Stimulated activated CD8-positive, alpha-beta memory T cell treated with anti-CD3 and anti-CD28 coated beads, Interleukin-15, amount 100 ng/mL, for 24 hours (primary cell): Measurements from ENCODE around the gene PRICKLE2.
"Not testable (repeated sequence)": the region's sequence is repeated elsewhere in the genome, so short reads cannot be mapped to it uniquely, and the experiment has no call there.

Source experiments
- DNase-seq: peaks from one replicate; pipeline ENCODE4 v3.0.0-alpha.2; 2020; ENCODE audit warnings: low read depth

The PRICKLE2 gene

DNA sequence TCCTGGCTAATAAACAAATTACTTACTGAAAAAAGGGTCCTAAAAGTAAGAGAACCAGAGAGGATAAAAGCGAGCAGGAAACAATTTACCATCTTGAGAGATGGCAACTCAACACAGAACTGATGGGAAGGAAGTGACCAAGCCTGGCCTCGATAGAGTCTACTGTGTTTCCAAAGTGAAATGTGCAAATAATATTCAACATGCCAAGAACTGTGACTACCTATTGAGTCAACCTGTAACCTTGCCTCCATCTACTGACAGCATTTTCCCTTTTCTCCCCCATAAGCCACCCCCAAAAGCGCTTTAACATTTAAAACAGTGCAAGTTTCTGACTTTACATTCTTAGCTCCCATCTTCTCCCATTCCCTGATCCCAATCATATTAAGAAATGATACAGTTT, 126.6 kb downstream of the PRICKLE2 start:
- no peak for DNase-seq

DNA sequence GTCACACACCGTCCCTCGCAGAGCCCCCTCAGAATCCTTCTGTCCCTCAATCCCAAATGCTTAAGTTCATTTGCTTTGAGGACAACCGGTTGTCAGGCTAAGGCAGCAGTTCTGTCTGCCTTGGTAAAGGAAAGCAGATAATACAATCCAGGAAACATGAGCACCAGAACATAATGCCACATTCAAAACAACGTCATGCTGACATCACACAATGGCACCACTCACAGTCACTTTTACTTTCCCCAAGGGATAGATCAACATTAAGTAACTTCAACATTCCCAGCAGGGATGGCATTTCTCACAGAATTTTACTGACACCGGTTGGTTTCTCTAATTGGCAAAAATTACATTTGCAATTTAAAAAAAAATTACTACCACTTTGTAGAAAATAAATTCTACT, 127.3 kb downstream of the PRICKLE2 start:
- no peak for DNase-seq

DNA sequence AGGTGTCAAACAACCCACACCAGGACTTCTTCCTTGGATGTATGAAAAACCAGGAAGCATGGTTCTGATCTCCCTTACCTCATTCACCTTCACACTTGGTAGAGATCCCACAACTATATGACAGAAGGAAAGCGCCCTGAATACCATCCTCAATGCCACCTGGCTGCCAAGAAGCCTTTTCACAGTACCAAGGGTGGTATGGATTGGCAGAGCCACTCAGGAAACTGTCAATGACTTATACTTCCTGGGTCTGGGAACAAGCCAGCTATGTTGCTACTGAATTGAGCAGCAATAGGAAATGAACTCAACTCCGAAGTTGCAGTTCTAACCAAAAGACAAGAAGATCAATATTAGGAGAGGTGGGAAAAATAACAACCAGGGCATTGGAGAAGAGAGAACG, 129.5 kb downstream of the PRICKLE2 start:
- DNase-seq, result no peak

DNA sequence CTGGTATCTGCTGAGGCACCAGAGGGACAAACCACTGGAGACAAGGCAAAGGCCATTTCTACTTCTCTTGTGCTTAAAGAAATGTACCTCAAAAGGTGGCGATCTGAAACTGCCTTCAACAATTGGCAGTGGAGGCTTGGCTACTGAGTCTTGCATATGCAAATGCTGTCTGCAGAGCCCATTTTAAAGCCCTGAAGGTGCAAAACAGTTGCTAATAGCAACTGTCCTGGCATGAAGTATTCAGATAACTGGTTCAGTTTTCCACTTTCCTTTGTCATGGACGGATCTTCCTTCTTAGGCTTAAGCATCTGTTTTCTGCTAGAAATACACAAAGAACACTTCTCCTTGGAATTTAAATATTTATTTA, 130.6 kb downstream of the PRICKLE2 start:
- no peak for DNase-seq

DNA sequence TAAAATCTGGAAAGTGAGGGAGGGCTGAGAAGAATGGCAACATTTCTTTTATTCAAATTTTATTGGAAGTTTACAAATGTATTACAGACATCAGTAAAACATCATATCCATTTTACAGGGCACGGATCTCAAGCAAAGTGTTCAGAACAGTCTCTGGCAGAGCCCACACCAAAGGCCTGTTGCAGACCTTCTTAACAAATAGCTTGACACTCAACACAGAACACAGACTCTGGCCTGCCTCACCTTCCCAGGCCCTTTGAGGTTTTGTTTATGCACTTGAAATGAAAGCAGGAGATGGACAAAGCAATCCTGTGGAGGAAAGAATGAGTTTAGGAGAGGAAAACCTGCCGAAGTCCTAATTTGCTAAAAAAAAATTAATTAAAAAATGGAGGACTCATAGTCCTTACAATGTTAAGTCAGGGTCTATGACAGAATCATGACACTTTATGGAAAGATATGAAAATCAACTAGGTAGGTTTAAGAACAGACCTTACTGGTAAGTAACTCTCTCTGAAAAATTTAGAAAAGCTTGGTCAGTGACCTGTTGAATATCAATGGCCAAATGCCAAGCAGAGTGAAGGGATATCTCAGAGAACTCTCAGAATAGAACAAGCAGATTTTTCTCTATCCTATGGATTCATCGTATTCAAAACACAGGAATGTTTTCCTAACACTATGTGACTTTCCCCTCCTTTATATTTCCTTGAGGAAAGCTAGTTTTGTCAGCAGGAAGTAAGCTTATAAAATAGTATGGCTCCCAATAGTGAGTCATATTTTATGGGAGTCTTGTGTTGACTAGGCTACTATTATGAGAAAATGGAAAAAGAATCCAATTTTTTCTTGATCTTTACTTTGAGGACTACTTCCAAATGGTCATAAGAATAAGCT, 131.2 kb downstream of the PRICKLE2 start:
- DNase-seq, result no peak

DNA sequence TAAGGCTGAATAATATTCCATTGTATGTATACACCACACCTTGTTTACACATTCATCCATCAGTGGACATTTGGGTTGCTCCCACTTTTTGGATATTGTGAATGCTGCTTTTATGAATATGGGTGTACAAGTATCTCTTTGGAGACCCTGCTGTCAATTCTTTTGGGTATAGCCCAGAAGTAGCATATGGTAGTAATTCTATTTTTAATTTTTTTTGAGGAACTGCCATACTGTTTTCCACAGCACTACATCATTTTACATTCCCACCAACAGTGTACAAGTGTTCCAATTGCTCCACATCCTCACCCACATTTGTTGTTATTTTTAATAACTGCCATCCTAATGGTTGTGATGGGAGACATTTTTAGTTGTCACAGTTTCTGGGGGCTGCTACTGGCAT, 132.1 kb downstream of the PRICKLE2 start:
- DNase-seq, result no peak

DNA sequence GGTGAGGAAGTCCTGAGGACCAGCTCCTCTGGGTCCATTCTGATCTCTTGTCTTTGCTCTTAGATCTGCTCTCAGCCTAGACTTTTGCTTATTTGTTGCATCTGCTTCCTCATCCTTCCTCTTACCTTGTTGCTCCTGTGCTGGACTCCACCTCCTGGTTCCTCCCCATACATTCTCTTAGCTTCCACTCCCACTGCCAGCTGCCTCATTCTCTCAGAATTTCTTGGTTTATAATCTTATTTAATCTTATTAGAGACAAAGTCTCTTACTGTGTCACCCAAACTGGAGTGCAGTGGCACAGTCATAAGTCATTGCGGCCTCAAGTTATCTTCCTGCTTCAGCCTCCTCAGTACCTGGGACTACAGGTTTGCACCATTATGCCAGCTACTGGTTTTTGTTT, 133.8 kb downstream of the PRICKLE2 start:
- DNase-seq, result no peak

DNA sequence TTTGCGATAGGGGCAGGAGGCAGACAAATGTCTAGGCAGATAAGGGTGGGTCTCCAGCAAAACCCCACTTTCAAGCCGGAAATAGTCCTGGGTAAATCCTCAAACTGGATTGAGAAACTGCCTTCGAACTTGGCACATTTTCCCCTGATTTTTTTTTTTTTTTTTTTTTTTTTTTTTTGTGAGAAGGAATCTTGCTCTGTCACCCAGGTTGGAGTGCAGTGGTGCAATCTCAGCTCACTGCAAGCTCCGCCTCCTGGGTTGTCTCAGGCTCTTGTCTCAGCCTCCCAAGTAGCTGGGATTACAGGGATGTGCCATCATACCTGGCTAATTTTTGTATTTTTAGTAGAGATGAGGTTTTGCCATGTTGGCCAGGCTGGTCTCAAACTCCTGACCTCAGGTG, 135.9 kb downstream of the PRICKLE2 start:
- DNase-seq, result not testable (repeated sequence)

DNA sequence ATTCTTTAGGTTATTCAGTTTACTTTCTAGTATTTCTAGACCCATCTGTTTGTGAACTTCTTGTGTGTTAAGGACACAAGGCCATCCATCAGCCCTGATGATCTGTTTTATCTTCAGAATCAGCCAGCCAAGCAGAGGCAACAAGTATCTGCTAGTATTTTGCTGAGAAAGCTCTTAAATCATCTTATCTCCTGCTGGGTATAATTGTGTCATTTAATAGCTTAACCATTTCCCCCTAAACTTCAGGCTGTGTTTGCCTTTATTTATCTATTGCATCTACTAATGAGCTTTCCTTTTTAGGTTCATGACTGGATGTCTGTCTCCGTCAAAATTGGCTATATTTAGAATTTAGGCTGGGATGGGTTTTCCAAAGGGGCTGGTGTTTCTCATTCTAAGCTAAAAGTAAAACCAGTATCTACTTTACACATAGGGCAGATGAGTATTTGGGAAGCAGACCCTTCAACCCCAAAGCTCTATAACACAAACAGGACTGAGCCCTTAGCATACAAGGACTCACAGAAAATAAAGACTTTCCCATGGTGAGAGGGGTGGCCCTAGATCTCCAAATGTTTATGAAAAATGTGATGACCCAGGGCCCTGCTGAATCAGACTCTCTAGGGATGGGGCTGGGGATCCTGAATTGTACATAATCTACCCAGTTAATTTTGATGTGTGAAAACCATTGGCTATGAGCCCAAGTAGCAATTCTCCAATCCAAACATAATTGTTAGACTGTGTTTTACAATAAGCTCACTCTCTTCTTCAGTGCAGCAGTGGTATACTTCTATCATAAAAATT, 136.7 kb downstream of the PRICKLE2 start:
- no peak for DNase-seq

DNA sequence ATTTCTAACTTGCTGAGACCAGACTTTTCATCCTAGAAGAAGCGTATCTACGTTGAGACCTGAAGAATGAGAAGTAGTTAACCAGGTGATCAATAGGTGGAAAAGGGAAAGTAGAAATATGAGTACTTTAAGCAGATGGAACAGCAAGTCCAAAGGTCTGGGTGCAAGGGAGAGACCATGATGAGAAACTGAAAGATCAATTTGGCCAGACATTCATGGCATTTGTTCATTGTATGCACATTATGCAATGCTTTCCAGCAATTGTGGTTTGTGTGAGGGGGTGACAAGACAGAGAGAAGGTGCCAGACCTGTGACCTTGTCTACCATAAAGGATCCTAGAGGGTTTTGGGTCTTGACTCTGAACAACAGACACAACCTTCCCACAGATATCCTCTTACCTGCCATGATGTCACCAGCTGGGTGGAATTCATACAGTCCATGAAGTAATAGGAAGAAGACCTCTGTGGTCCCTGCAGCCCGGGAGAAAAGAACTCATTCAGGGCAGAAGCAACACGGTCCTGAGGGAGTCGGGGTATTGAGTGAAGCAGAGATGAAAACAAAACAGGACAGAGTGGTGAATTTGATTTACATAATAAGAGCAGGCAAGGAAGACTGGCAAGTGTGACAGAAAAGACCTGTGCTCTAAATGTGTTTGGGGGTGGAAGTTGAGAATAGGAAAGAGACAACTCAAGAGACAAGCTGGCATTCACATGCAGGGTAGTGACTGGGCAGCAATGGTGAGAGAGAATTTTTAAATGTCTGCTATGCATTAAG, 138.6 kb downstream of the PRICKLE2 start:
- DNase-seq, result no peak

DNA sequence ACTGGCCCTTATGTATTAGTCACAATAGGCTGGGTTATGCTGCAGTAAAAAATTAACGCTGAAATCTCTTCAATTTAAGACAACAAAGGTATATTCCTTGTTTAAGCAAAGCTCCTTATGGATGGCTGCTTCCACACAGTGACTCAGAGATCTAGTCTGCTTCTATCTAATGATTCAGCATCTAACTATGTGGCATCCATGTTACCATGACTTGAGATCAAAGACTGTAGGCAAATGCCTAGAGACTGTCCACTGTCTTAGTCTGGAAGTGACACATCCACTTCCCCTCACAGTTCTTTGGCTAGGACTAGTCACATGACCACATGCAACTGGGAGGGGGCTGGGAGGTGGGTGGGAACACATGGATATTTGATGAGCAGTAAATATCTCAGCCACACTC, 140.6 kb downstream of the PRICKLE2 start:
- no peak for DNase-seq

DNA sequence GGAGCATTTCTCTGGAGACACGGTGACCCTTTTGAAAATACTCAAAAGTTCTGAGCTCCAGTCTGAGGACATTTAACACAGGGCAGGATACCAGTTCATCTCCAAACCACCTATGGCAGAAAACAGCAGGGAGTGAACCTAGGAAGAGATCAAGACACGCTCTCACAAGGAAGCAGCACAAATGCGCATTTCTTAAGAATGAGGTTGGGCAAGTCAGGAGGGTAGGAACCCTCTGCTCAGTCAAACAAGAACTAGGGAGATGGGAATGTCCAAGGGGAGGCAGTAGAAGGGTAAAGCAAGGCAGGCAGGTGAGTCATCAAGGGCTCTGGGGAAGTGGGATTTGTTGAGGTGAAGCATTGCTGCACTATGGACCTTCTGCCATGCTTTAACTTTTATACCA, 141.7 kb downstream of the PRICKLE2 start:
- DNase-seq, result no peak

DNA sequence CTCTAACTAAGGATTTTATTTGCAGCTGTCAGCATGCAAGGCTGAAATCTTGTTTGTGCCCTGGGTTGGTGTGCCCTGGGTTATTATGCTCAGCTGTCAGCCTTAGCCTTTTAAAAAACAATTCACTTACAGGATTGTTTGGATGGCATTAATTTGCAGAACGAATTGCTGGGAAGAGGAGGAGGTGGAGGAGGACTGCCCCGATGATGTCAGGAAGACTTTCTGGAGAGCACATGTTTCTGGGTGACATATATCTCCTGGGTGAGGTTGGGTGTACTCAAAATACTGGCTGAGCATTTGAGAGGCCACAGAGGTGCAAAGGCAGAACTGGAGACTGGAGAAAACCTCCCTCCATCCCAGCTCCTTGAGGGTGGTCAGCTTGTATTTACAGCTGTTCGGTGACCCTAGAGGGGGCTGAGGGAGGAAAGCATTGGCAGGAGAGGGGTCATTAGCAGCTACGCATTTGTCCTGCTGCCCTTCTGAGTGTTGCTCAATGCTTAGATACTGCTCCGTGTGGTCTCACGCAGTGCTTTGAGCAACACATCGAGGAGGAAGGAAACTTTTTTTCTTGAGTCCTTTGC, 142.2 kb downstream of the PRICKLE2 start:
- no peak for DNase-seq

DNA sequence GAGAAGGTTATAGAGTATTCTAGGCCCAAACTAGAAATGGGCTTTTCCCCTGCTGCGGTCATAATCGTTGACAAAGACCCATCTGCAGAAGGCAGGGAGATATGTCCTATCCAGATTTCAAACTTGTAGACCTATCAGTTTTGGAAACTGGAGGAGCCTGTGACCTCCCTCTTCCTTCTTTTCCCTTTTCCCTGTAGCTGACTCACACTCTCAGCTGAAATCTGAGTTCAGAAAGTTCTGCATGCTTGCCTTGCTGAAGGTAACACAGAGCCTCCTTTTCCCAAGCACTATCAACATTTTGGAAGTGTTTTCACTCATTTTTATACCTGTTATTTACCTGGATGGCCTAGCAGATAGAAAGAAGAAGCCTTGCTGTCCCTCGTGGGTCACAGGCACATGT, 142.9 kb downstream of the PRICKLE2 start:
- no peak for DNase-seq

DNA sequence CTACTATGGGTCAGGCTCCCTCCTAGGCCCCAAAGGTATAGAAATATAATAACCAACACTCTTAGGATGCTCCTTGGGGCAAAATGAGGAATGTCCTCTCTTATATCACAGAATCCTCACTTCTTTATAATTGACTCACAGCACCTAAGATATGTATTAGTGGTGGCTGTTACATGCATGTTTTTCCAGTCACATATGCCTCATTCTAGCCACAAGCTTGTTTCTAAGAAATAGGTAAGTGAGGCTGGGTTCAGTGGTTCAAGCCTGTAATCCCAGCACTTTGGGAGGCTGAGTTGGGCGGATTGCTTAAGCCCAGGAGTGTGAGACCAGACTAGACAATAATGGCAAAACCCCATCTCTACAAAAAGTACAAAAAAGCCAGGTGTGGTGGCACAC, 144.0 kb downstream of the PRICKLE2 start:
- no peak for DNase-seq

DNA sequence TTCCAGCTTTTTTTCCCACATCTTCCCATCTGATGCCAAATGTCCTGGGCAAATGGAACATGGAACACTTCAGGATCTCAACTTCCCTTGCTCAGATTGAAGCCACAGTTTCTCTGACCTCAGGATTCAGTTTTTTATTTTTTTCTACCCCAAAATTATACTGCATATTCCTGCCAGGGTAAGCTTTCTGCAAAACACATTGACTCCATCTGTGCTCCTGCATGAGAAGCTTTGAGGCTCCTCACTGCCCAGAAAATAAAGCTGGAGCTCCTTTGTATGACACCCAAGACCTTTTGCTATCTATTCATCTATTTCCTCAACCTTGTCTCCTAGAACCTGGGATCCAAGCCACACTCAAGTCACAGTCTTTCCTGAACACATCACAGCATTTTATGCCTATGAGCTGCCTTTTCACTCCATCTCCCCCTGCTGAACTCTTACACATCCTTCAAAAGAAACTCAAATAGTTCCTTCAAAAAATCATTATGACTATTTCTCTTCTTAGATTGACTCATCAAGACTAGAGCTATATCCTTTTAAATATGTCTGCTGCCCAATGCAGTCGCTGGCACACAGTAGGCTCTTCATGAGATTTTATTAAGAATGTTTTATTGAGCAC, 144.5 kb downstream of the PRICKLE2 start:
- DNase-seq, result no peak

DNA sequence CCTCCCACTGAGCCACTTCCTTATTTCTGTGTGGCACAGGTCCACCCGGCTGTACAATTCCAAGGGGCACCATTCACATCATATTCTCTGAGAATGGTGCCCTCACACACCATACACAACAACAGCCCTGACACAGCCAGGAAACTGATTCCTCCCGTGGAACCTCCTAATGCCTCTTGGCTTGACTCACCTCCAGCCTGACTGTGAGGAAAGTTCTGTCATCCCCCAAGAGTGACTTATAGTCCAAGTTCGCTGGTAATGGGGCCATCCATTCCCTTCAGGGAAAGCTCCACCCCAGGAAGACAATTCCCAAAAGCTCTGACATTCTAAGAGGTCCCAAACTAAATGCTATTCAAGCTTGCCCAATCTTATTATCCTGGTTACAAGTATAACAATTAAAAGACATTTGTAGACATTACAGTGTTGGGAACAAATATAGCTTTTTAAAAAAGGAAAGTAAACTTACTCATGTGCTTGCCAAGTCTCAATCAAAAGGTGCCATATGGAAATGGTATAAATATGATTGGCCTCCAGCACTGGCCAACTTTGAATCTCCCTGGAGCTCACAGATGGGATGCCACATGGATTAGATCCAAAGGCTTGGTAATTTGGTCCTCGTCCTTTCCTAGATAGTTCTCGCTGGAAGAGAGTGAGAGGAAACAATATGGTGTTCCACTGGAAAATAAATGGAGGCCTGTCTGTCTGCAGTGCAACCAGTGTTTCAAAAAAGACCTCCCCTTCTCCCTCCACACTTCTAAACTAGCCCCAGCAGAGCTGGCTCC, 145.7 kb downstream of the PRICKLE2 start:
- no peak for DNase-seq

DNA sequence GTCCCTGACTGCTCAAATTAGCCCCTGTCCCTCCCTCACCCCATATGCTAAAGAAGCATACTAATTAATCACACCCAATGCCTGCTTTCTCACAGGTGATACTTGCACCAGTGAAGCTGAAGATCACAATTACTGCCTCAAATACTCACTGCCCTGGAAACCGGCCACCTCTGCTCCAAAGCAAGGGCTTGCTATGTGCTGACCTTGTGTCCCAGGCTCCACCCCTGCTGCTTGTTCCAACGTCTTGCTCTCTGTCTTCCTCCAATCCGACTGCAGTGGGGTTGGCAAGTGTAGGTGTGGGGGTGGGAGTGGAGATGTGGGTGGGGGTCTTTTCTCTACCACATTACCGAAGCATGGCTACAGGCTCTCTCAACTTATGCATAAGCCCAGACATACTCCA, 146.3 kb downstream of the PRICKLE2 start:
- no peak for DNase-seq

DNA sequence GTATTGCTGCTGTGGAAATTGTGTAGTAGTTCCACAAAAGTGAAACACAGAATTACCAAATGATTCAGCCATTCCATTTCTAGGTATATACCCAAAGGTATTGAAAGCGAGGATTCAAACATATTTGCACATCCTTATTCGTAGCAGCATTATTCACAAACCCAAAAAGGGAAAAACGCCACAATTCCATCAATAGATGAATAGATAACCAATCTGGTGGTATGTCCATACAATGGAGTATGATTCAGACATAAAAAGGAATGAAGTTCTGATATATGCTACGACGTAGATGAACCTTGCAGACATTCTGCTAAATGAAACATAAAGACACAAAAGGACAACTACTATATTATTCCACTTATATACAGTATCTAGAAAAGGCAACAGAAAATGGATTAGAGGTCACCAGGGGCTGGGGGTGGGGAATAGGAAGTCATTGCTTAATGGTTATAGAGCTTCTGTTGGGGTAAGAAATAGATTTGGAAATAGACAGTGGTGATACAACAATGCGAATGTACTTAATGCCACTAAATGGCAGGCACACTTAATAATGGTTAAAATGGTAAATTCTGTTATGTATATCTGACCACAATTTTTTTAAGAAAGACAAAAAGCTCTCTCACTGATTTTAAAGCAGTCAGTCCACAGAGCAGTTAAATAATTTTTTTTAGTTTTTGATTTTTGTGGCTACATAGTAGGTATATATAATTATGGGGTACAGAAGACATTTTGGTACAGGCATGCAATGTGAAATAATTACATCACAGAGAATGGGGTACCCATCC, 150.2 kb downstream of the PRICKLE2 start:
- DNase-seq, result no peak

DNA sequence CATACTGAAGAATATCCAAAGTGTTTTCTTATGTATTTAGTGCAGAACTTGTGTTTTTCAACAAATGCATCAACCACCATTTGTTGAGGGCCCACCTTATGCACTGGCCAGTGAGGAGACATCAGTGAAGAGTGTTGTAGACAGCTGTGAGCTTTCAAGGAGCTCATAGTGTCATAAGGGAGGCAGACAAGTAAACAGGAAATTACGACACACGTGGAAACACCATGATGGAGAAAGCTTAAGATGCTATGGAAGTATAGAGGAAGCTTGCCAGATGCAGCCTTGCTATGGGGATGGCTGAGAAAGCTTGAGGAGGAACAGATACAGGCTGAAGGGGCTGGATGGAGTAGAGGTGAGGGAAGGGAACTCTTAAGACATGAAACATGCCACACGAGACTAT, 151.2 kb downstream of the PRICKLE2 start:
- DNase-seq, result no peak
